ENCODE results near the gene TIMP2.
"Not testable (repeated sequence)": the region's sequence is repeated elsewhere in the genome, so short reads cannot be mapped to it uniquely, and the experiment has no call there.

TIMP2 gene

GRCh38 chr17:78891406-78892061, 33.7 kb downstream of the TIMP2 start:
- in situ Hi-C loops (cut with HindIII; ENCODE audit: low sequenced_read_pairs): no loop called here
- TF ChIP-seq, protein P1, sequence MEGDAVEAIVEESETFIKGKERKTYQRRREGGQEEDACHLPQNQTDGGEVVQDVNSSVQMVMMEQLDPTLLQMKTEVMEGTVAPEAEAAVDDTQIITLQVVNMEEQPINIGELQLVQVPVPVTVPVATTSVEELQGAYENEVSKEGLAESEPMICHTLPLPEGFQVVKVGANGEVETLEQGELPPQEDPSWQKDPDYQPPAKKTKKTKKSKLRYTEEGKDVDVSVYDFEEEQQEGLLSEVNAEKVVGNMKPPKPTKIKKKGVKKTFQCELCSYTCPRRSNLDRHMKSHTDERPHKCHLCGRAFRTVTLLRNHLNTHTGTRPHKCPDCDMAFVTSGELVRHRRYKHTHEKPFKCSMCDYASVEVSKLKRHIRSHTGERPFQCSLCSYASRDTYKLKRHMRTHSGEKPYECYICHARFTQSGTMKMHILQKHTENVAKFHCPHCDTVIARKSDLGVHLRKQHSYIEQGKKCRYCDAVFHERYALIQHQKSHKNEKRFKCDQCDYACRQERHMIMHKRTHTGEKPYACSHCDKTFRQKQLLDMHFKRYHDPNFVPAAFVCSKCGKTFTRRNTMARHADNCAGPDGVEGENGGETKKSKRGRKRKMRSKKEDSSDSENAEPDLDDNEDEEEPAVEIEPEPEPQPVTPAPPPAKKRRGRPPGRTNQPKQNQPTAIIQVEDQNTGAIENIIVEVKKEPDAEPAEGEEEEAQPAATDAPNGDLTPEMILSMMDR (IDR thresholded peaks at IDR 0.05; ENCODE audit: low read depth, low read length, missing control alignments): no peak
- DNase-seq (ENCODE audit: low read depth): no peak
- H3K4me3 ChIP-seq (ENCODE audit: low read depth, low read length): no peak overlapping the region

- TF ChIP-seq, protein P1 (IDR thresholded peaks at IDR 0.05; ENCODE audit: low read depth, low read length, missing control alignments): no peak
Measured at GRCh38 chr17:78890498-78890897, 34.7 kb downstream of the TIMP2 start.

DNA sequence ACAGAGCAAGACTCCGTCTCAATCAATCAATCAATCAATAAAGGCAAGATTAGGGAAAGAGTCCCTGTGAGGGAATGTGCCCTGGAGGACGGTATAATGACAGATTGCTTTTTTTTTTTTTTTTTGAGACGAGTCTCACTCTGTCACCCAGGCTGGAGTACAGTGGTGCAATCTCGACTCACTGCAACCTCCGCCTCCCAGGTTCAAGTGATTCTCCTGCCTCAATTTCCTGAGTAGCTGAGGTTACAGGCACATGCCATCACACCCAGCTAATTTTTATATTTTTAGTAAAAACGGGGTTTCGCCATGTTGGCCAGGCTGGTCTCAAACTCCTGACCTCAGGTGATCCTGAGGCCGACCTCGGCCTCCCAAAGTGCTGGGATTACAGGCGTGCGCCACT, 35.1 kb downstream of the TIMP2 start:
- H3K4me3 ChIP-seq (ENCODE audit: low read depth, low read length); in situ Hi-C loops (cut with HindIII; ENCODE audit: low sequenced_read_pairs); DNase-seq (ENCODE audit: low read depth): not testable (repeated sequence)

More at GRCh38 chr17:78890498-78890897, 34.7 kb downstream of the TIMP2 start:
- in situ Hi-C loops (cut with HindIII; ENCODE audit: low sequenced_read_pairs): no loop called here
- DNase-seq (ENCODE audit: low read depth): no peak
- no peak overlapping the region for H3K4me3 ChIP-seq (ENCODE audit: low read depth, low read length)

DNA sequence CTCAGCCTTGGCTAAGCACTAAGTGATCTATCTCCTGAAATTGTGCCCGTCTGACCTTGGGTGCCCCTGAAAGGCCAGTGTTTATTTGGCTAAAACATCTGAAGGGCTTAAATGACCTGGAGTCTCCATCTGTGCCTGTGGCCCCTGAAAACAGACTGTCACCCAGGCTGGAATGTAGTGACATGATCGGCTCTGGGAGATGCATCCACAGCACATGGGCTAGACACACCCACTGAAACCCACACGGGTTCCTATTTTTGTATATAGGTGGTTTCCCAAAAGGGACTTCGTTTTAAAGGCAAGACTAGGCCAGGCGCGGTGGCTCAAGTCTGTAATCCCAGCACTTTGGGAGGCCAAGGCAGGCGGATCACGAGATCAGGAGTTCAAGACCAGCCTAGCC, 35.7 kb downstream of the TIMP2 start:
- in situ Hi-C loops (cut with HindIII; ENCODE audit: low sequenced_read_pairs): no loop called here
- TF ChIP-seq, protein P1 (IDR thresholded peaks at IDR 0.05; ENCODE audit: low read depth, low read length, missing control alignments): no peak
- no peak overlapping the region for H3K4me3 ChIP-seq (ENCODE audit: low read depth, low read length)
- no peak for DNase-seq (ENCODE audit: low read depth)

DNA sequence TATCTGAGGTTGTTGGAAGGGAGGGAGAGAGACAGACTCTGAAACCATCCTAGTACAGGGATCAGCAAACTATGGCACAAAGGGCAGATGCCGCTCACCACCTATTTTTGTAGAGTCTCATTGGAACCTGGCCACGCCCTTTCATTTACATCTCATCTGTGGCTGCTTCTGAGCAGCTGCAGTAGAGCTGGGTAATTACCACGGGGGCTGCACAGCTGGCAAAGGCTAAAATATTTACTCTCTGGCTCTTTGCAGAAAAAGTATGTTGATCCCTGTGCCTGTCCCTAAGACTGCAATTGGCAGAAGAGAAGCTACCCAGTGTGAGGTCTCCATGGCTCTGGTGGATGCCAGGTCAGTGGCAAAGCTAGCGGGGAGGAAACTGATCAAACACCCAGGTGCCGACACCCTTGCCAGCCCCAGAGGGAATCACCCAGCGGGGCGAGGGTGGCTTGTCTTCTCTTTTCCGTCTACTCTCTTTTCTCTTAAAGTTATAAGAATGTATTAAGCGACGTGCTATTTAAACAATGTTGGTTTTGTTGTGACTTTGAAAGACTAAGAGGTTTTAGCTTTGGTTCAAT, 36.2 kb downstream of the TIMP2 start:
- in situ Hi-C loops (cut with HindIII; ENCODE audit: low sequenced_read_pairs): no loop called here
- no peak overlapping the region for H3K4me3 ChIP-seq (ENCODE audit: low read depth, low read length)
- TF ChIP-seq, protein P1 (IDR thresholded peaks at IDR 0.05; ENCODE audit: low read depth, low read length, missing control alignments): no peak
- DNase-seq (ENCODE audit: low read depth): no peak

GRCh38 chr17:78886954-78887353, 38.2 kb downstream of the TIMP2 start:
- TF ChIP-seq, protein P1 (IDR thresholded peaks at IDR 0.05; ENCODE audit: low read depth, low read length, missing control alignments): no peak
- in situ Hi-C loops (cut with HindIII; ENCODE audit: low sequenced_read_pairs): no loop called here
- H3K4me3 ChIP-seq (ENCODE audit: low read depth, low read length): no peak overlapping the region
- DNase-seq (ENCODE audit: low read depth): no peak

- no peak overlapping the region for H3K4me3 ChIP-seq (ENCODE audit: low read depth, low read length)
- TF ChIP-seq, protein P1 (IDR thresholded peaks at IDR 0.05; ENCODE audit: low read depth, low read length, missing control alignments): no peak
- in situ Hi-C loops (cut with HindIII; ENCODE audit: low sequenced_read_pairs): no loop called here
- DNase-seq (ENCODE audit: low read depth): no peak
Measured at GRCh38 chr17:78885956-78886355, 39.2 kb downstream of the TIMP2 start.
